Glutamatergic neuron (in vitro differentiated cells): ENCODE measurements around the gene CLTB. TPM values are rescaled to one million over a fixed set of nuclear protein-coding genes. Genes with fewer than 3 reads are reported as not detected.

ENCODE experiments used
- DNase-seq: peaks from one replicate; pipeline ENCODE4 v3.0.0; 2022
- H3K27ac Mint-ChIP-seq: one replicate; pipeline ENCODE4 v1.8.0; 2020; ENCODE audit warnings: mild to moderate bottlenecking, mixed read lengths, inconsistent platforms; ENCODE audit not compliant: unreplicated experiment
- H3K27me3 Mint-ChIP-seq: one replicate; pipeline ENCODE4 v1.8.0; 2020; ENCODE audit warnings: mild to moderate bottlenecking, moderate library complexity, mixed read lengths, inconsistent platforms; ENCODE audit not compliant: unreplicated experiment
- H3K36me3 Mint-ChIP-seq: one replicate; pipeline ENCODE4 v1.8.0; 2020; ENCODE audit warnings: mild to moderate bottlenecking, mixed read lengths, inconsistent platforms; ENCODE audit not compliant: unreplicated experiment
- H3K4me1 Mint-ChIP-seq: one replicate; pipeline ENCODE4 v1.8.0; 2020; ENCODE audit warnings: mild to moderate bottlenecking, low read depth, mixed read lengths, inconsistent platforms; ENCODE audit not compliant: unreplicated experiment
- H3K4me3 Mint-ChIP-seq: one replicate; pipeline ENCODE4 v1.8.0; 2020; ENCODE audit warnings: mild to moderate bottlenecking, mixed read lengths, inconsistent platforms; ENCODE audit not compliant: unreplicated experiment
- H3K9me3 Mint-ChIP-seq: one replicate; pipeline ENCODE4 v1.8.0; 2020; ENCODE audit warnings: mild to moderate bottlenecking, moderate library complexity, mixed read lengths, inconsistent platforms; ENCODE audit not compliant: unreplicated experiment
- CTCF ChIP-seq: fragments of 200-600 bp; sonication (generic); IDR thresholded peaks from one replicate; pipeline ENCODE4 v1.5.0; 2021; ENCODE audit not compliant: partially characterized antibody, unreplicated experiment
- microRNA-seq: library from miRNA; unstranded; fragments of <30 nt; microRNA quantifications from one replicate; pipeline ENCODE4, GENCODE V29; 2020; ENCODE audit not compliant: unreplicated experiment
- total RNA-seq: library from RNA; stranded (reverse); fragmentation: NEBNext Ultra II Directional; extraction: Animal tissue kit (Norgen Biotek cat#: 25700); gene quantifications from one replicate; pipeline ENCODE4 v1.2.1, GENCODE V29; 2021; ENCODE audit not compliant: unreplicated experiment

CLTB gene
- total RNA-seq, 1 donor from 2014 or later = 83.8 TPM

GRCh38 chr5:176352116-176352878, 64.0 kb downstream of the CLTB start:
- H3K4me3 Mint-ChIP-seq = no peak overlapping the region
- H3K4me1 Mint-ChIP-seq = peaks cover 13% of the 10 kb centered on the region
- DNase-seq = no peak
- no peak overlapping the region for H3K27ac Mint-ChIP-seq
- peaks cover 5% of the 10 kb centered on the region for H3K9me3 Mint-ChIP-seq
- H3K36me3 Mint-ChIP-seq = peaks cover 10% of the 10 kb centered on the region
- TF ChIP-seq CTCF = no peak
- H3K27me3 Mint-ChIP-seq = no peaks in the 10 kb centered on the region

GRCh38 chr5:176350416-176350815, 65.9 kb downstream of the CLTB start:
- Mint-ChIP-seq H3K27ac (no peak overlapping the region), H3K4me3 (no peak overlapping the region), H3K36me3 (peaks cover 10% of the 10 kb centered on the region), H3K9me3 (peaks cover 5% of the 10 kb centered on the region), H3K4me1 (peaks cover 7% of the 10 kb centered on the region), H3K27me3 (no peaks in the 10 kb centered on the region)
- TF ChIP-seq CTCF = no peak
- no peak for DNase-seq

GRCh38 chr5:176342766-176343458, 73.4 kb downstream of the CLTB start:
- Mint-ChIP-seq H3K27me3 (peaks cover 2% of the 10 kb centered on the region), H3K4me1 (no peaks in the 10 kb centered on the region), H3K36me3 (peaks cover under 1% of the 10 kb centered on the region), H3K4me3 (no peak overlapping the region), H3K27ac (no peak overlapping the region), H3K9me3 (no peaks in the 10 kb centered on the region)
- no peak for DNase-seq
- TF ChIP-seq CTCF = no peak

Small RNA genes within 50 kb of the gene (microRNA-seq; reads per million reads assigned to microRNA genes)
- 4.3 reads per million, percentile 29 among the genes with 10 or more reads in this experiment for gene MIR1271

Other genes with a start within 250 kb of the CLTB start
- gene SIMC1, start 178.1 kb downstream of the CLTB start, total RNA-seq = 35.2 TPM
- 203 TPM for gene KIAA1191, start 54.8 kb downstream of the CLTB start, total RNA-seq
- gene ARL10, start 51.1 kb downstream of the CLTB start, total RNA-seq = 34.7 TPM
- 18.6 TPM for gene NOP16, start 27.9 kb downstream of the CLTB start, total RNA-seq
- 103 TPM for gene HIGD2A, start 27.8 kb downstream of the CLTB start, total RNA-seq
- 52.9 TPM for gene FAF2, start 31.8 kb upstream of the CLTB start, total RNA-seq
- gene RNF44, start 120.9 kb upstream of the CLTB start, total RNA-seq = 322 TPM
- 0.29 TPM for gene CDHR2, start 132.8 kb upstream of the CLTB start, total RNA-seq
- gene GPRIN1, start 193.6 kb upstream of the CLTB start, total RNA-seq = 72.3 TPM
- gene SNCB, start 214.0 kb upstream of the CLTB start, total RNA-seq = 3.7 TPM
- not detected for gene EIF4E1B, start 214.1 kb upstream of the CLTB start, total RNA-seq
- gene TSPAN17, start 230.9 kb upstream of the CLTB start, total RNA-seq = 97.2 TPM